Measurements from ENCODE around the gene IQSEC2. TPM values are rescaled to one million over a fixed set of nuclear protein-coding genes. Genes with fewer than 3 reads are reported as not detected.

The IQSEC2 gene
- total and polyA plus RNA-seq, 2 of the 13 experiments (the other 11 are each of a cell fraction or from before 2014, with no cell fraction given) = 0.13 to 0.21 TPM

DNA sequence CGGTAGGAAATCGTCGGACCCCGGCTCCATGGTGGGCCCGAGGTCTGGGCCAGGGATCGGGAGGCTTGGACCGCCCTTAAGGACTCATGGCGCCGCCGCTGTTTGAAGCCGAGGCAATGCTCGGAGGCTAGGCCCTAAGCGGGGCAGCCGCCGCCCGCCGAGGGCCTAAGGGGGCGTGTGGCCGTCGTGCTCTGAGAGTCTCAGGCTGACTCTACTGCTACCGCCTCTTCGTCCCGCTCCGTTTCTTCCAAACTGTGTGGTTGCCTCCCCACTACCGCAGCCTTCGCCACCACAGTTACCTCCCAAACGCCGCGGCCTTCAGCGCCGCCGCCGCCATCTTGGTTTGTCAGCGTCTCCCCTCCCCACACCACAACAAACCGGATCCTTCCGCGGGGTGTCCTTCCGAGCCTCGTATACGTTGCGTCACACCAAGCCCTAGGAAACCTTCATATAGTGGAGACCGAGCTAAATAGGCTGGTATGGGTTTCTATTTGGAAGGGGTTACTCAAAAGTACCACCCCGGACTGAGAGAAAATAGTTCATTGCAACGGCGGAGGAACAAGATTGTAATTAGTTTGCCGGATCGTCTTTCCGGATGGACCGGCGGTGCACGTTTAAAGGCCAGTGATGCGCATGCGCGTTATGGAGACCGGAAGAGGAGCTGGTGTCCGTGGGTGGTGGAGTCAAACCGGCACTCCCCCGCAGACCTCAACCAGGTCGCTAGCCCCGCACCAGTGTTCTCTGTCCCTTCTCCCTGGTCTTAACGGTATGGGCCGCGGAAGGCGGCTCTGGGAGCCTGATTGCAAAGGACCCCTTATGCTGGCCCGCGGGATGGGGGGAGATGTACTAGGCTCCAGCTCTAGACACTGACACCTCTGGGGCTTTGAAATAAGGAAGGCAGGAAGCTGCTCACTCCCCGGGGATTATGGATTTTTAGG, 56.3 kb downstream of the IQSEC2 start, which contains the start of gene KDM5C (continued):
- 0 out of 2 replicates have a peak, but pooled peaks have one; percentile 44 for TF ChIP-seq ZNF501 (CRISPR knock-in tag; IDR thresholded peaks at IDR 0.05)
- no peak for TF ChIP-seq ZNF329 (CRISPR knock-in tag; IDR thresholded peaks at IDR 0.05; ENCODE audit: low read depth)
- no peak for TF ChIP-seq ZNF841 (CRISPR knock-in tag; IDR thresholded peaks at IDR 0.05; ENCODE audit: borderline replicate concordance)
- no peak for TF ChIP-seq RFXANK (CRISPR knock-in tag; IDR thresholded peaks at IDR 0.05)
- TF ChIP-seq, protein P1, sequence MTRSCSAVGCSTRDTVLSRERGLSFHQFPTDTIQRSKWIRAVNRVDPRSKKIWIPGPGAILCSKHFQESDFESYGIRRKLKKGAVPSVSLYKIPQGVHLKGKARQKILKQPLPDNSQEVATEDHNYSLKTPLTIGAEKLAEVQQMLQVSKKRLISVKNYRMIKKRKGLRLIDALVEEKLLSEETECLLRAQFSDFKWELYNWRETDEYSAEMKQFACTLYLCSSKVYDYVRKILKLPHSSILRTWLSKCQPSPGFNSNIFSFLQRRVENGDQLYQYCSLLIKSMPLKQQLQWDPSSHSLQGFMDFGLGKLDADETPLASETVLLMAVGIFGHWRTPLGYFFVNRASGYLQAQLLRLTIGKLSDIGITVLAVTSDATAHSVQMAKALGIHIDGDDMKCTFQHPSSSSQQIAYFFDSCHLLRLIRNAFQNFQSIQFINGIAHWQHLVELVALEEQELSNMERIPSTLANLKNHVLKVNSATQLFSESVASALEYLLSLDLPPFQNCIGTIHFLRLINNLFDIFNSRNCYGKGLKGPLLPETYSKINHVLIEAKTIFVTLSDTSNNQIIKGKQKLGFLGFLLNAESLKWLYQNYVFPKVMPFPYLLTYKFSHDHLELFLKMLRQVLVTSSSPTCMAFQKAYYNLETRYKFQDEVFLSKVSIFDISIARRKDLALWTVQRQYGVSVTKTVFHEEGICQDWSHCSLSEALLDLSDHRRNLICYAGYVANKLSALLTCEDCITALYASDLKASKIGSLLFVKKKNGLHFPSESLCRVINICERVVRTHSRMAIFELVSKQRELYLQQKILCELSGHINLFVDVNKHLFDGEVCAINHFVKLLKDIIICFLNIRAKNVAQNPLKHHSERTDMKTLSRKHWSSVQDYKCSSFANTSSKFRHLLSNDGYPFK (CRISPR knock-in tag; IDR thresholded peaks at IDR 0.05; ENCODE audit: borderline replicate concordance) = peak; percentile 99
- TF ChIP-seq, protein P2, sequence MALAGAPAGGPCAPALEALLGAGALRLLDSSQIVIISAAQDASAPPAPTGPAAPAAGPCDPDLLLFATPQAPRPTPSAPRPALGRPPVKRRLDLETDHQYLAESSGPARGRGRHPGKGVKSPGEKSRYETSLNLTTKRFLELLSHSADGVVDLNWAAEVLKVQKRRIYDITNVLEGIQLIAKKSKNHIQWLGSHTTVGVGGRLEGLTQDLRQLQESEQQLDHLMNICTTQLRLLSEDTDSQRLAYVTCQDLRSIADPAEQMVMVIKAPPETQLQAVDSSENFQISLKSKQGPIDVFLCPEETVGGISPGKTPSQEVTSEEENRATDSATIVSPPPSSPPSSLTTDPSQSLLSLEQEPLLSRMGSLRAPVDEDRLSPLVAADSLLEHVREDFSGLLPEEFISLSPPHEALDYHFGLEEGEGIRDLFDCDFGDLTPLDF (CRISPR knock-in tag; IDR thresholded peaks at IDR 0.05) = no peak
- no peak for TF ChIP-seq KLF13 (CRISPR knock-in tag; IDR thresholded peaks at IDR 0.05)
- no peak for TF ChIP-seq REPIN1 (CRISPR knock-in tag; IDR thresholded peaks at IDR 0.05; ENCODE audit: borderline replicate concordance, low read depth)
- no peak for TF ChIP-seq CEBPB (IDR thresholded peaks at IDR 0.05; ENCODE audit: borderline replicate concordance, low read depth, low read length)
- TF ChIP-seq, protein P3, sequence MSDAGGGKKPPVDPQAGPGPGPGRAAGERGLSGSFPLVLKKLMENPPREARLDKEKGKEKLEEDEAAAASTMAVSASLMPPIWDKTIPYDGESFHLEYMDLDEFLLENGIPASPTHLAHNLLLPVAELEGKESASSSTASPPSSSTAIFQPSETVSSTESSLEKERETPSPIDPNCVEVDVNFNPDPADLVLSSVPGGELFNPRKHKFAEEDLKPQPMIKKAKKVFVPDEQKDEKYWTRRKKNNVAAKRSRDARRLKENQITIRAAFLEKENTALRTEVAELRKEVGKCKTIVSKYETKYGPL (CRISPR knock-in tag; IDR thresholded peaks at IDR 0.05) = no peak
- TF ChIP-seq ZNF788 (CRISPR knock-in tag; IDR thresholded peaks at IDR 0.05; ENCODE audit: borderline replicate concordance) = no peak
- TF ChIP-seq BHLHE40 (IDR thresholded peaks at IDR 0.05; ENCODE audit: low read length) = 0 out of 2 replicates have a peak, but pooled peaks have one; percentile 30
- TF ChIP-seq, protein P4, sequence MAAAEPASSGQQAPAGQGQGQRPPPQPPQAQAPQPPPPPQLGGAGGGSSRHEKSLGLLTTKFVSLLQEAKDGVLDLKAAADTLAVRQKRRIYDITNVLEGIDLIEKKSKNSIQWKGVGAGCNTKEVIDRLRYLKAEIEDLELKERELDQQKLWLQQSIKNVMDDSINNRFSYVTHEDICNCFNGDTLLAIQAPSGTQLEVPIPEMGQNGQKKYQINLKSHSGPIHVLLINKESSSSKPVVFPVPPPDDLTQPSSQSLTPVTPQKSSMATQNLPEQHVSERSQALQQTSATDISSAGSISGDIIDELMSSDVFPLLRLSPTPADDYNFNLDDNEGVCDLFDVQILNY (CRISPR knock-in tag; conservative IDR thresholded peaks at IDR 0.05) = 0 out of 2 replicates have a peak, but pooled peaks have one; percentile 27
- TF ChIP-seq FOXP1 (IDR thresholded peaks at IDR 0.05) = peak; percentile 66
- peak; percentile 16; the same call in 1 of the 2 replicates for TF ChIP-seq FOXP1 (CRISPR knock-in tag; IDR thresholded peaks at IDR 0.05)
- no peak for TF ChIP-seq ARNT (IDR thresholded peaks at IDR 0.05)
- TF ChIP-seq XRCC5 (optimal IDR thresholded peaks at IDR 0.05; ENCODE audit: low read length) = peak; percentile 56
- TF ChIP-seq ZNF883 (CRISPR knock-in tag; IDR thresholded peaks at IDR 0.05; ENCODE audit: not compliant biosample characterization) = peak; percentile 70
- no peak for TF ChIP-seq NCOR1 (IDR thresholded peaks at IDR 0.05; ENCODE audit: borderline replicate concordance, low read length)
- peak; percentile 68; the same call in 1 of the 2 replicates for TF ChIP-seq YEATS2 (CRISPR knock-in tag; IDR thresholded peaks at IDR 0.05; ENCODE audit: borderline replicate concordance)
- TF ChIP-seq, protein P5, sequence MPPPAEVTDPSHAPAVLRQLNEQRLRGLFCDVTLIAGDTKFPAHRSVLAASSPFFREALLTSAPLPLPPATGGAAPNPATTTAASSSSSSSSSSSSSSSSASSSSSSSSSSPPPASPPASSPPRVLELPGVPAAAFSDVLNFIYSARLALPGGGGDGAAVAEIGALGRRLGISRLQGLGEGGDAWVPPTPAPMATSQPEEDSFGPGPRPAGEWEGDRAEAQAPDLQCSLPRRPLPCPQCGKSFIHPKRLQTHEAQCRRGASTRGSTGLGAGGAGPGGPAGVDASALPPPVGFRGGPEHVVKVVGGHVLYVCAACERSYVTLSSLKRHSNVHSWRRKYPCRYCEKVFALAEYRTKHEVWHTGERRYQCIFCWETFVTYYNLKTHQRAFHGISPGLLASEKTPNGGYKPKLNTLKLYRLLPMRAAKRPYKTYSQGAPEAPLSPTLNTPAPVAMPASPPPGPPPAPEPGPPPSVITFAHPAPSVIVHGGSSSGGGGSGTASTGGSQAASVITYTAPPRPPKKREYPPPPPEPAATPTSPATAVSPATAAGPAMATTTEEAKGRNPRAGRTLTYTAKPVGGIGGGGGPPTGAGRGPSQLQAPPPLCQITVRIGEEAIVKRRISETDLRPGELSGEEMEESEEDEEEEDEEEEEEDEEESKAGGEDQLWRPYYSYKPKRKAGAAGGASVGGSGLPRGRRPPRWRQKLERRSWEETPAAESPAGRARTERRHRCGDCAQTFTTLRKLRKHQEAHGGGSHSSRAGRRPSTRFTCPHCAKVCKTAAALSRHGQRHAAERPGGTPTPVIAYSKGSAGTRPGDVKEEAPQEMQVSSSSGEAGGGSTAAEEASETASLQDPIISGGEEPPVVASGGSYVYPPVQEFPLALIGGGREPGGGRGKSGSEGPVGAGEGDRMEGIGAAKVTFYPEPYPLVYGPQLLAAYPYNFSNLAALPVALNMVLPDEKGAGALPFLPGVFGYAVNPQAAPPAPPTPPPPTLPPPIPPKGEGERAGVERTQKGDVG (CRISPR knock-in tag; IDR thresholded peaks at IDR 0.05; ENCODE audit: borderline replicate concordance) = no peak
